Placental pericyte (primary cell): ENCODE measurements around the gene P2RX5. TPM values are rescaled to one million over a fixed set of nuclear protein-coding genes. Genes with fewer than 3 reads are reported as not detected.

ENCODE experiments used
- total RNA-seq: library from RNA; depleted of rRNA; stranded (reverse); fragments of >200 nt; gene quantifications from 2 replicates; pipeline ENCODE4 v1.2.3, GENCODE V29; 2012

P2RX5 gene
- total RNA-seq = 0.44 and 2.0 TPM in 2 replicates

GRCh38 chr17:3695723-3696411 lies at the start of gene P2RX5:
Gene P2RX5 (minus strand): TSS chr17:3696155. CDS start chr17:3696005, 150 bp downstream.

GRCh38 chr17:3723556-3724377 lies 27.8 kb upstream of the P2RX5 start, which contains the start of gene HASPIN:
Gene HASPIN (plus strand): TSS chr17:3723903. CDS start chr17:3723936, 33 bp downstream.

GRCh38 chr17:3668279-3669084 lies 27.5 kb downstream of the P2RX5 start, which contains the start of the genes EMC6 and TAX1BP3:
Gene EMC6 (plus strand): TSS chr17:3668812. CDS start chr17:3669147, 335 bp downstream.
Gene TAX1BP3 (minus strand): TSS chr17:3668578. CDS start chr17:3668526, 52 bp downstream.

GRCh38 chr17:3636154-3636907 lies 59.6 kb downstream of the P2RX5 start, which contains the start of the genes CTNS and SHPK:
Gene CTNS (plus strand): TSS chr17:3636760. CDS start chr17:3640207, 3,447 bp downstream.
Gene SHPK (minus strand): TSS chr17:3636250. CDS start chr17:3636219, 31 bp downstream.

Other genes with a start within 250 kb of the P2RX5 start
- gene SPATA22, start 224.3 kb downstream of the P2RX5 start, total RNA-seq = 0.14 and 0.22 TPM in 2 replicates
- 0.22 TPM in 1 of 2 replicates, not detected in the other for gene ASPA, start 220.2 kb downstream of the P2RX5 start, total RNA-seq
- gene TRPV3, start 138.3 kb downstream of the P2RX5 start, total RNA-seq = 1.4 and 5.5 TPM in 2 replicates
- gene TRPV1, start 86.7 kb downstream of the P2RX5 start, total RNA-seq = 2.1 and 4.4 TPM in 2 replicates
- 11.2 and 23.3 TPM in 2 replicates for gene SHPK, start 59.9 kb downstream of the P2RX5 start, total RNA-seq
- gene CTNS, start 59.4 kb downstream of the P2RX5 start, total RNA-seq = 15.7 and 74.2 TPM in 2 replicates
- 192 and 236 TPM in 2 replicates for gene TAX1BP3, start 27.6 kb downstream of the P2RX5 start, total RNA-seq
- 9.9 and 12.0 TPM in 2 replicates for gene EMC6, start 27.3 kb downstream of the P2RX5 start, total RNA-seq
- 0.44 and 19.6 TPM in 2 replicates for gene HASPIN, start 27.7 kb upstream of the P2RX5 start, total RNA-seq
- gene ITGAE, start 105.0 kb upstream of the P2RX5 start, total RNA-seq = 4.2 and 15.0 TPM in 2 replicates
- 17.3 and 25.1 TPM in 2 replicates for gene NCBP3, start 150.1 kb upstream of the P2RX5 start, total RNA-seq
- gene CAMKK1, start 196.9 kb upstream of the P2RX5 start, total RNA-seq = 4.6 and 5.7 TPM in 2 replicates
- 5.3 and 8.5 TPM in 2 replicates for gene P2RX1, start 220.3 kb upstream of the P2RX5 start, total RNA-seq